Omental fat pad (tissue), 4 donors: ENCODE results near the gene IRX4. TPM values are rescaled to one million over a fixed set of nuclear protein-coding genes. Genes with fewer than 3 reads are reported as not detected.

Experiments used
- ATAC-seq: fragments of 150-250 bp; one replicate; pipeline ENCODE4 v1.9.1; 2016; ENCODE audit warnings: mild to moderate bottlenecking, moderate library complexity; ENCODE audit not compliant: low FRiP score
- DNase-seq: peaks from one replicate; pipeline ENCODE4 v3.0.0-alpha.2; 2019; ENCODE audit warnings: low spot score
- CTCF ChIP-seq, 3 donors: fragments of 450-650 bp; IDR thresholded peaks; one replicate each; pipeline ENCODE4 v1.5.1; 2016 to 2017; ENCODE audit warnings: antibody characterized with exemption in 3 of 3, mild to moderate bottlenecking in 3 of 3, moderate library complexity in 2 of 3
- total RNA-seq, 4 donors: library from RNA; depleted of rRNA; stranded (reverse); fragments of >200 nt; gene quantifications; one replicate each; pipeline ENCODE4 v1.1.0, GENCODE V29; 2016

The IRX4 gene
- total RNA-seq, 4 donors from 2014 or later = not detected

GRCh38 chr5:1877103-1878049, 5.3 kb downstream of the IRX4 start:
- DNase-seq (no peak), ATAC-seq (no peak)
- TF ChIP-seq CTCF (IDR thresholded peaks at IDR 0.05) = no peak

- ATAC-seq = no peak
- no peak for DNase-seq
- no peak for TF ChIP-seq CTCF (IDR thresholded peaks at IDR 0.05)
These were observed 6.1 kb downstream of the IRX4 start for GRCh38 chr5:1876660-1877064.

- no peak for ATAC-seq
- no peak for DNase-seq
- no peak for TF ChIP-seq CTCF (IDR thresholded peaks at IDR 0.05)
These were observed 6.7 kb downstream of the IRX4 start for GRCh38 chr5:1875843-1876659.

GRCh38 chr5:1875281-1875842, 7.4 kb downstream of the IRX4 start:
- no peak for TF ChIP-seq CTCF (IDR thresholded peaks at IDR 0.05)
- ATAC-seq (no peak), DNase-seq (no peak)

GRCh38 chr5:1874771-1875220, 7.9 kb downstream of the IRX4 start:
- no peak for DNase-seq
- no peak for TF ChIP-seq CTCF (IDR thresholded peaks at IDR 0.05)
- ATAC-seq = no peak

GRCh38 chr5:1874348-1874747, 8.4 kb downstream of the IRX4 start:
- TF ChIP-seq CTCF (IDR thresholded peaks at IDR 0.05) = no peak
- DNase-seq (no peak), ATAC-seq (no peak)
